Right renal pelvis (tissue), 4 donors: Measurements from ENCODE around the gene EML1. TPM values are rescaled to one million over a fixed set of nuclear protein-coding genes. Genes with fewer than 3 reads are reported as not detected.

ENCODE experiments used
- DNase-seq, 4 donors: peaks; one replicate each; pipeline ENCODE4 v3.0.0-alpha.2; 2013; ENCODE audit warnings: low read depth in 4 of 4, low spot score in 3 of 4, missing footprints in 1 of 4
- polyA plus RNA-seq, 4 donors: library from polyadenylated mRNA; unstranded; fragments of 120-200 nt; gene quantifications; one replicate each; pipeline ENCODE4 v1.2.1, GENCODE V29; 2013; ENCODE audit not compliant: insufficient read length in 4 of 4

Gene EML1
- polyA plus RNA-seq, 4 donors = 38.0 to 42.1 (median 39.4) TPM

DNA sequence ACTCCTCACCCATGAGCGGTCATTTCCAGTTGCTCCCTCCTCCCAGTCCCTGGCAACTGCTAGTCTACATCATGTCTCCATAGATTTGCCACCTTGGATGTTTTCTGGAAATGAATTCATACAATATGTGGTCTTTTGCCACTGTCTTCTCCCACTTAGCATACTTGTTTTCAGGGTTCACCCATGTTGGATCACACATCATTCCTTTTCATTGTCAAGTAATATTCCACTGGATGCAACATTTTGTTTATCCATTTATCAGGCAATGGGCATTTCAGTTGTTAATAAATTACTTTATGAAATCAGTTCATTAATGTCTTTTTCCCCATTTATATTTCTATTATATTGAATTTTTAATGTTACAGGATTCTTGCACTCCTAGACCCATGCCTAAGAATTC, 64.3 kb downstream of the EML1 start:
- DNase-seq = no peak

GRCh38 chr14:99860219-99860618, 67.0 kb downstream of the EML1 start:
- DNase-seq = no peak

DNA sequence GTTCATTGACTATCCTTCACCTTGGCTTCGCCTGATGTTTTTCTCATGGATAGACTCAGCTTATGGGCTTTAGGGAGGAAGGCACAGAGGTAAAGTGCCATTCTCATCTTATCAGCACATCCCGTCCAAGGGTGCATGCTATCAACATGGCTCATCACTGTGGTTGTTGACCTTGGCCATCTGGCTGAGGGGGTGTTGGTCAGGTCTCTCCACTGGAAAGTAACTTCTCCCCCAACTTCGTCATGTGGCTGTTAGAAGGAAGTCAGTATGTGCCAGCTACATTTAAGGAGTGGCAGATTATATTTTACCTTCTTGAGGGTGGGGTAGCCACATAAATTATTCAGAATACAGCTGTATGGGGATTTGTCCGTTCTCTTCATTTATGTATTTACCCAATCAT, 68.9 kb downstream of the EML1 start:
- no peak for DNase-seq

GRCh38 chr14:99863059-99863458, 69.8 kb downstream of the EML1 start:
- no peak for DNase-seq

GRCh38 chr14:99865408-99865807, 72.2 kb downstream of the EML1 start:
- DNase-seq = no peak

DNA sequence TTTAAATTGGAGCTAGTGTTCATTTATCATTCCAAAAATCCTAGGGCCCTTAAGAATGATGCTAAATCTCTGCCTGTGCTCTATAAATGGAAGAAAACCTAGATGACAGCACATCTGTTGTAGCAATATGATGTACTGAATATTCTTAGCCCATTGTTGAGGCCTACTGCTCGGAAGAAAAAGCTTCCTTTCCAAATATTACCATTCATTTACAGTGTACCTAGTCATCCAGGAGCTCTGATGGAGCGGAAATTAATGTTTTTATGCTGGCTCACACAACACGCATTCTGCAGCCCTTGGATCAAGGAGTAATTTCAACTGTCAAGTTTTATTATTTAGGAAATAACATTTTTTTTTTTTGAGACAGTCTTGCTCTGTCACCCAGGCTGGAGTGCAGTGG, 77.4 kb downstream of the EML1 start:
- DNase-seq = no peak

GRCh38 chr14:99871771-99872170, 78.6 kb downstream of the EML1 start:
- no peak for DNase-seq

- no peak for DNase-seq
Observed at GRCh38 chr14:99872786-99873440, 79.7 kb downstream of the EML1 start.

DNA sequence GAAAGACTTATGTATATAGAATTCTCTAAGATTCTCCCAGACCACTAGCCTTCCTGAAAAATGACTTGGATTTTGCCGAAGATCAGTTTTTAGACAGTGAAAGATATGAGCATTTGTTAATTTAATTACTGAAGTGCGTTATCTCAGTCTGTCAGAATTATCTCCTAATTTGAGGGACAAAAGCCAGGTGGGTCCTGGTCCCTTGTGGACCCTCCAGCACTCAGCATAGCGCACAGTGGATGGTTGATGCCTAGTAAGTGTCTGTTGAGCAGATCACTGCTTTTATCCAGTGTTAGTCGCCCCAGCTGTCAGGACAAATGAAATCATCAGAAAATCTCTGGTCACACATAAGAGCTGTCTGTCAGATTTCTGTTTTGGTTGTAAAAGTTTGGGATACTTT, 80.4 kb downstream of the EML1 start:
- DNase-seq = no peak

GRCh38 chr14:99874306-99874705, 81.1 kb downstream of the EML1 start:
- DNase-seq = no peak

DNA sequence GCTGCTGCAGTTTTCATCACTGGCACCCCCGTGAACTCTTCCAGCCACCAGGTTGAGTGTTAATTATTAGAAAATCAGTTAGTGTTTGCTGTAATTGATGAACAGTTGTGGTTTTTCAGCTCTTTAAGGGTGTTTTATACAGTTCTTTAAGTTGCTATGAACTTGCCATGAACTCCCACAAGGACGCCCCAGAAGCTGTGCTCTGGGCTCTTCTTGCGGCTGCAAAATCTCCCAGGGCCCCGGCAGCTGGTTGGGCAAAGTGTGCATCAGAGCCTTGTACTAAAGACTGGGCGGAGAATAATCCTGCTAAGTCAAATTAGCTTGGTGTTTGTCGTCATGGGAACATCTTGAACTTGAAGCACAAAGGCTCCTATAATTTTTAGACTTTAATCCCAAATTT, 82.2 kb downstream of the EML1 start:
- peak in 1 of 4 donors; percentile 16 for DNase-seq

- no peak for DNase-seq
Observed at GRCh38 chr14:99875836-99876235, 82.6 kb downstream of the EML1 start.

GRCh38 chr14:99876406-99876805, 83.2 kb downstream of the EML1 start:
- DNase-seq = no peak

DNA sequence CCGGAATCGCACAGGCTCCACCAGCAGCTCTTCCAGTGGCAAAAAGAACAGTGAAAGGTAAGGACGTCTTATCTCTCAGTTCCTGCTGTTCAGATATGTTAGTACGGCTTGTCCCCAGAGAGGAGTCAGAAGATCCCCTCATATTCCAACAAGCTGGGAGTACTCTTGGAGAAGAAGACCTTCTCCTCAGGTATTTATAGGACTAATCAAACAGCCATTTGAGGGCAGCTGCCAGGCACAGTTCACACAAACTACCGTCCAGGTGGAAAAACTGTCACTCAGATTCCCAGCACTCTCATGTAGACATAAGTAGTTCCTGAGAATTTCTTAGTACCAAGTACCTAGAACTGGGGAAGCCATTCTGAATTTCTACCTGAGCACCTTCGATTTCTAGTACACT, 85.3 kb downstream of the EML1 start:
- DNase-seq = no peak

DNA sequence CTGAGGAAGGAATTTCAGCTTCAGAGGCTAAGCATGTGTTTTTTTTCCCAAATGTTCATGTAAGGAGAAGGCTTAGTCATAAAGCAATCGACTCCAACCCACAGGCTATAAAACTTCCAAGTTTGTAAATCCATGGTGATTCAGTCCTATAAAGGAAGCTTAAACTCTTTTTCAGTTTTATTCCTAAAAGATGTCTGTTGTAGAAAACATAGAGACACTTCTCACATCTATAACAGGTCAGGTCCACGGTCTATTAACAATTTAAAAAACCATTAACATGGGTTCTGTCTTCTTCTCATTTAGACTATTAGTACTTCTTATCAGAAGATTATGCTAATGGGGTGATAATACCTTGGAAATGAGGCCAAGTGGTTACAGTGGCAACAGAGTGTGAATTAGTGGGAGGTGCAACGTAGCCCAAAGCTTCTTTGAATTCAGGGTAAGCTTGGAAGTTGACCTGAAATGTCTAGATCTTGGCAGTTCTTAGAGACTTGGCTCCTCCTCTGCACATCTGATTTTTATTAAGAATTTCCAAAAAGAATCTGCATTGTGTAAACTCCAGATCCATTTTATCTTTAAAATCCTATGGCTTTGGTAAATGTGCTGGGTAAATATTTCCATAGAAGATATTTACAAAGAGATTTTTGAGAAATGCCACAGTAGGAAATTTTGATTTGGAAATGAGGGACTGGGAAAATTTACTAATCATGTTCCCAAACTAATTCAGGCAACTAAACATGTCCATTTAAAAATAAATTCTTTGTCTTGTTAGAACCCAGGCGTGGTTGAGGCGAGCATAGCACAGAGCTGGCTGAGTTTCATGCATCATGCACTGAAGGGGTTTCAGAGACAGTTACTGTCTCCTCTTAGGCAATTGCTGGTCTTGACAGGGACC, 86.4 kb downstream of the EML1 start:
- DNase-seq = peak in 1 of 4 donors; percentile 20

DNA sequence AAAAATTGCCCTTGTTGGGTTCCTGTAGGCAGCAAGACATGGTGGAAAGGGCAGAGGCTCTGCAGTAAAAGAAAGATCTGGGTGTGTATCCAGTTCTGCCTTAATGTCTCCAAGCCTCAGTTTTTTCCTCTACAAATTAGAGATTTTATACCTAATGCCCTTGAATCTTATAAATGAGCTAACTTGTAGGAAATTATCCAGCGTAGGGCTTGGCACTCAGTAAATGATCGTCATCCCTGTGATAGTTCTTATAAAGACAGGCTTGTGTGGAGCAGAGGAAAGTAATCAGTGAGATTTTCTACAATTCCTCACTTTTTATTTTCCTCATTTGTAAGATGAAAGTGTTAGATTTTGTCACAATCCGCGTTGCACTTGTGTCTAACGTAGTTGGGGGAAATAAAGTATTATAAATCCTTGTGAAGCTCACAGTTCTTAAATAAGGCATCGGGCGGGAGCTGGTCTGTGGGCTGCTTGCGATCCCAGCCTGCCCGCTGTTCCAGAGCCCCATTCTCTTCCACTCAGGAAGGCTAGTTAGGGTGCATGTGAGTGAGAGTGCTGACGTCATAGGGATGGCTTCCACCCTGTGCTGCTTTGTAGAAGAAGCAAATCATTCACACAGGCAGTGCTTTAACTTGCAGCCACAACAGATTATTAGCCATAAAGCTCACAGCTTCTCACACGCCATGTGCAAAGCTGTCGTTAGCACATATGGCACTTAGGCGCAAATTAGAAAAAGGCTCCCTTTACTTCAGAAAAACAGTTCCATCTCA, 87.6 kb downstream of the EML1 start:
- DNase-seq = no peak

GRCh38 chr14:99883866-99884650, 90.8 kb downstream of the EML1 start:
- no peak for DNase-seq

- peak; percentile 40 to 54 (median 47) for DNase-seq
Observed at GRCh38 chr14:99884834-99885648, 91.8 kb downstream of the EML1 start.

DNA sequence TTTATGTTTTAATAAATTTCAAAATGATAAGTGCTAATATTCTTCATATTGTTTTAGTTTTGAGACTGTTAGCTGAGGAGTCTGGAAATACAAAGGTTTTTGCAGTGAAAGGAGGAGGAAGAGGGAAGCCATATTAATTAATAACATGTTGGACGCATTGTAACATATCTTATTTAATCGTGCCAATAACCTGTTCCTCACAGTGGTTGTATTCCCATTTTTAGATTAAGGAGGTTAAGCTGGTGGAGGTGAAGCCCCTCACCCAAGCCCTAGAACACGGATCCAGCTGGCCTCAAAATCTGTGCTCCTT, 92.4 kb downstream of the EML1 start:
- DNase-seq = no peak

DNA sequence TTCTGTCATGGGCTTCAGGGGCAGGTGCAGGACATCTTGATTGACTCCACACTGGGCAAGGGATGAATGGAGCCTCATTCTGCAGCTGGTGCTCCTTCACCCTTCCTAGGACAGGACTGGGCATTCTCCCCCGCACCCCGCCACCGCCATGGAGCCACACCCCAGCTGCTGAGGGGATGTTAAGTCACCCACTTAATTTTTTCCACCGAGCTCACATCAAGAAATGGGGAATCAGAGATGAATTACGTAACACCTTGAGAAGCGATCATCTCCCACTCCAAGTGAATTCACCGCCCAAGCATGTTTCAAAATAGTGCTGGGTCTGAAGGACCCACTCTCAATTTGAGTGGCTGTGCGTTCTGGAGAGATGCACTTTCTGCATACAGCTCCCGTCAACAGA, 94.2 kb downstream of the EML1 start:
- DNase-seq = no peak
